Calu3 (cell line): Measurements from ENCODE around the gene PDE7B. TPM values are rescaled to one million over a fixed set of nuclear protein-coding genes. Genes with fewer than 3 reads are reported as not detected.

ENCODE experiments used
- BruUV-seq: library from RNA; stranded (reverse); fragments of 400-500 nt; replicated peaks from 2 replicates; lab custom pipeline; 2021; lab: Mats Ljungman, UMichigan
- CTCF ChIA-PET: fragments of 300-600 bp; sonication (Branson Sonifier 250); formaldehyde crosslinking; loops from one replicate; lab custom pipeline; 2022; ENCODE audit warnings: antibody characterized with exemption; lab: Charles Lee
- DNase-seq: peaks from one replicate; pipeline ENCODE4 v3.0.0; 2022
- H3K27ac Mint-ChIP-seq: one replicate; pipeline ENCODE4 v1.8.0; 2022; ENCODE audit warnings: mixed read lengths; ENCODE audit not compliant: unreplicated experiment
- H3K27me3 Mint-ChIP-seq: one replicate; pipeline ENCODE4 v1.8.0; 2022; ENCODE audit warnings: mixed read lengths; ENCODE audit not compliant: unreplicated experiment
- H3K36me3 Mint-ChIP-seq: one replicate; pipeline ENCODE4 v1.8.0; 2022; ENCODE audit warnings: mild to moderate bottlenecking, moderate library complexity, mixed read lengths; ENCODE audit not compliant: insufficient read depth, unreplicated experiment
- H3K4me1 Mint-ChIP-seq: one replicate; pipeline ENCODE4 v1.8.0; 2022; ENCODE audit warnings: mild to moderate bottlenecking, low read depth, mixed read lengths; ENCODE audit not compliant: unreplicated experiment
- H3K4me3 Mint-ChIP-seq: one replicate; pipeline ENCODE4 v1.8.0; 2022; ENCODE audit warnings: mild to moderate bottlenecking, low read depth, moderate library complexity, mixed read lengths; ENCODE audit not compliant: unreplicated experiment
- H3K9me3 Mint-ChIP-seq: one replicate; pipeline ENCODE4 v1.8.0; 2022; ENCODE audit warnings: low read depth, mixed read lengths; ENCODE audit not compliant: unreplicated experiment
- CTCF ChIP-seq: fragments of 200-600 bp; IDR thresholded peaks from one replicate; pipeline ENCODE4 v1.8.0; 2022; ENCODE audit warnings: antibody characterized with exemption; ENCODE audit not compliant: unreplicated experiment
- intact Hi-C: fragments of 100-400 bp; cut with micrococcal nuclease; formaldehyde crosslinking; loops from one replicate; pipeline ENCODE4 v1.10.0; 2022; ENCODE audit not compliant: unreplicated experiment
- total RNA-seq: library from RNA; stranded (reverse); gene quantifications from 2 replicates; pipeline ENCODE4 v1.2.3, GENCODE V29; 2022

Gene PDE7B
- total RNA-seq, 1 experiment from 2014 or later: 0.09 TPM

GRCh38 chr6:136244061-136244616 lies 392.6 kb downstream of the PDE7B start:
- CTCF ChIA-PET: no interaction called here
- no peak overlapping the region for H3K4me3 Mint-ChIP-seq
- DNase-seq: no peak
- peaks cover 16% of the 10 kb centered on the region for H3K4me1 Mint-ChIP-seq
- no peaks in the 10 kb centered on the region for H3K9me3 Mint-ChIP-seq
- H3K36me3 Mint-ChIP-seq: peaks cover 2% of the 10 kb centered on the region
- BruUV-seq: no TSS peak
- H3K27me3 Mint-ChIP-seq: no peaks in the 10 kb centered on the region
- intact Hi-C loops: no loop called here
- no peak for TF ChIP-seq CTCF
- no peak overlapping the region for H3K27ac Mint-ChIP-seq
